Measurements from ENCODE around the gene EXOC3L2.

GRCh38 chr19:45177817-45178261 lies 67.4 kb downstream of the EXOC3L2 start, which contains the start of gene TRAPPC6A:
- TF ChIP-seq, protein P1, sequence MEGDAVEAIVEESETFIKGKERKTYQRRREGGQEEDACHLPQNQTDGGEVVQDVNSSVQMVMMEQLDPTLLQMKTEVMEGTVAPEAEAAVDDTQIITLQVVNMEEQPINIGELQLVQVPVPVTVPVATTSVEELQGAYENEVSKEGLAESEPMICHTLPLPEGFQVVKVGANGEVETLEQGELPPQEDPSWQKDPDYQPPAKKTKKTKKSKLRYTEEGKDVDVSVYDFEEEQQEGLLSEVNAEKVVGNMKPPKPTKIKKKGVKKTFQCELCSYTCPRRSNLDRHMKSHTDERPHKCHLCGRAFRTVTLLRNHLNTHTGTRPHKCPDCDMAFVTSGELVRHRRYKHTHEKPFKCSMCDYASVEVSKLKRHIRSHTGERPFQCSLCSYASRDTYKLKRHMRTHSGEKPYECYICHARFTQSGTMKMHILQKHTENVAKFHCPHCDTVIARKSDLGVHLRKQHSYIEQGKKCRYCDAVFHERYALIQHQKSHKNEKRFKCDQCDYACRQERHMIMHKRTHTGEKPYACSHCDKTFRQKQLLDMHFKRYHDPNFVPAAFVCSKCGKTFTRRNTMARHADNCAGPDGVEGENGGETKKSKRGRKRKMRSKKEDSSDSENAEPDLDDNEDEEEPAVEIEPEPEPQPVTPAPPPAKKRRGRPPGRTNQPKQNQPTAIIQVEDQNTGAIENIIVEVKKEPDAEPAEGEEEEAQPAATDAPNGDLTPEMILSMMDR (conservative IDR thresholded peaks at IDR 0.05; ENCODE audit: low read depth, low read length), result no peak
- TF ChIP-seq EZH2 (IDR thresholded peaks at IDR 0.05; ENCODE audit: borderline replicate concordance, low read depth, low read length, poor library complexity, severe bottlenecking), result no peak

Data from A673 (cell line).